Stimulated activated effector memory CD8-positive, alpha-beta T cell treated with anti-CD3 and anti-CD28 coated beads, Interleukin-12 subunit alpha, Interleukin-12 subunit beta, amount 100 ng/mL, for 72 hours (primary cell): ENCODE results near the gene KRT38.

Experiments used
- ATAC-seq: fragments of 150-1000 bp; cut with Tn5 transposase; 2 replicates; pipeline ENCODE4 v1.10.0; 2021
- DNase-seq, 2 donors: peaks; one replicate each; pipeline ENCODE4 v3.0.0; 2021 to 2022; ENCODE audit warnings: low spot score in 2 of 2
- H3K27ac Mint-ChIP-seq: one replicate; pipeline ENCODE4 v1.8.0; 2022; ENCODE audit warnings: mild to moderate bottlenecking, mixed read lengths
- H3K36me3 Mint-ChIP-seq: one replicate; pipeline ENCODE4 v1.8.0; 2022; ENCODE audit warnings: mild to moderate bottlenecking, mixed read lengths
- H3K4me1 Mint-ChIP-seq: one replicate; pipeline ENCODE4 v1.8.0; 2022; ENCODE audit warnings: mixed read lengths
- H3K4me3 Mint-ChIP-seq: one replicate; pipeline ENCODE4 v1.8.0; 2022; ENCODE audit warnings: mild to moderate bottlenecking, mixed read lengths
- H3K9me3 Mint-ChIP-seq: one replicate; pipeline ENCODE4 v1.8.0; 2022; ENCODE audit warnings: mixed read lengths

KRT38 gene

DNA sequence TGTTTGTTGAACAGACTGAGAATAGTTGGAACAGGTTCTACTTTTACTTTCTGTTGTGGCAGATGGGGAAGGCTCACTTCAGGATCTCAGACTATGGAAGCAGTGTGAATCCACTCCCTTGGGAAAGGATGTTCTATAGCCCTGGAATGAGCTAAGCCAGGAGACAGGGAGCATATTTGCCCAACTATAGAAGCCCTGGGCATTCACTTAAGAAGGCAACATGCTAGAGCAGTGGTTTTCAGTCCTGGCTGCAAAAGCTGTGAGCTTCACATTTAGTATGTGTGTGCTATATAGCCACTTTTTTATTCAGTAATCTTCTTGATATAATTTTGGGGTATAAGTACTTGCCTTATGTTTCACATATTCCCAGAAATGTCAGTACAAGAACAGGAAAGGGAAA is 27.6 kb upstream of the KRT38 start:
- ATAC-seq (no peak), DNase-seq (no peak)
- no peak overlapping the region for H3K27ac Mint-ChIP-seq
- no peaks in the 10 kb centered on the region for H3K4me1 Mint-ChIP-seq
- no peaks in the 10 kb centered on the region for H3K9me3 Mint-ChIP-seq
- no peaks in the 10 kb centered on the region for H3K36me3 Mint-ChIP-seq
- H3K4me3 Mint-ChIP-seq = no peak overlapping the region

DNA sequence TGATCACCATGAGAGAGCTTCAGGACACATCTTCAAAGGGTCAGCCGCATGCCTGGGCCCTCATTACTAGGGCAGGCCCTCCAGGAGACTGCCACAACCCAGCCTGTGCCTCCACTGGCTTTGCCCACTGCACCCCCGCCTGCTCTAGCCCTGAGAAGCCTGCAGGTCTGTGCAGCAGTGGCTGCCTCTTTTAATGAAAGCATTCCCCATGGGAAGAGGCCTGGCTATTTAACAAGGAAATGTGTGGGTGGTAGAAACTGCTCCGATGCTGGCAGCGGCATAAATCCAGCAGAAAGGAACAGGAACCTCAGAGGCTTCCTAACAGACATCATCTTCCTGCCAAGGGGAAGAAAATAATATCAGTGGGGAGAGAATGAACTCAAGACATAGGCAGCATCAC is 26.8 kb upstream of the KRT38 start:
- DNase-seq (no peak), ATAC-seq (no peak)
- H3K9me3 Mint-ChIP-seq = no peaks in the 10 kb centered on the region
- H3K4me3 Mint-ChIP-seq = no peak overlapping the region
- no peaks in the 10 kb centered on the region for H3K4me1 Mint-ChIP-seq
- no peaks in the 10 kb centered on the region for H3K36me3 Mint-ChIP-seq
- H3K27ac Mint-ChIP-seq = no peak overlapping the region

DNA sequence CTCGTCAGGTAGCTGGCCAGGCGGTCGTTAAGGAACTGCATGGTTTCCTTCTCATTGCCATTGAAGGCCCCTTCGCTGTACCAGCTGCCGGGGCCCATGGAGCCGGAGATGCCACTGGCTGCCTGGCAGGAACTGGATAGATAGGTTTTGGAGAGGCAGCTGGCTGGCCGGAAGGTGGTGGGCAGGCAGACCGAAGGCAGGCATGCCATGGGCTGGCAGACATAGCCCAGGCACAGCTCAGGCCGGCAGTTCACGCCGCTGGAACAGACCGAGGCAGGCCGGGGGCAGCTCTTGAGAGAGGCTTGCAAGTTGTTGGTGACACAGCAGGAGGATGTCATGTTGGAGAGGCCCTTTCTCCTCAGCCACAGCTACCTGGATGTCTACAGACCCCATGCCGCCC is 26.2 kb upstream of the KRT38 start, which contains the start of gene KRT32:
Gene KRT32, minus strand, starts transcription at position 399 of the 400 bp plus-strand sequence. Its CDS starts 61 bp downstream, at position 338.
- H3K4me3 Mint-ChIP-seq = no peak within 1 kb of the TSS
- no peaks in the 10 kb centered on the region for H3K9me3 Mint-ChIP-seq
- no peak within 1 kb of the TSS for H3K27ac Mint-ChIP-seq
- H3K36me3 Mint-ChIP-seq = no peaks in the 10 kb centered on the region
- ATAC-seq (no peak), DNase-seq (no peak)
- H3K4me1 Mint-ChIP-seq = no peaks in the 10 kb centered on the region

DNA sequence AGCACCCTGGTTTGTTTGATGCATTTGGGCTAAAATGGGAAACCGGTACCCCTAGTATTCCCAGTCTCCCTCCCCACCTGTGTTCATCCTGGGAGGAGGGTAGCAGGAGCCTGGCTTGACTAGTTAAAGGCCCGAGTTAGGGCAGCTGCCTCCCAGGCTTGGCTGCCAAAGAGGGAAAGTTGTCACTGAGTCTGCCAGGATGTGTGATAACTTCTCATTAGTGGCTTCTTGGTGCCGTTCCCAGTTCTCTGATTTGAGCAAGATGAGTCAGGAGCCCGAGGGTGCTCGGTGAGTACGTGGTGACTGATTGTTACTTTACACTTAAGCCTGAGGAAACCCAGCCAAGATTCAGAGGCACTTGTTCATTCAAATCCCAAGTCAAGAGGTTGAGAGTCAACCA is 23.9 kb upstream of the KRT38 start:
- no peak for ATAC-seq
- Mint-ChIP-seq H3K4me1 (no peaks in the 10 kb centered on the region), H3K27ac (no peak overlapping the region), H3K4me3 (no peak overlapping the region), H3K36me3 (no peaks in the 10 kb centered on the region), H3K9me3 (no peaks in the 10 kb centered on the region)
- no peak for DNase-seq

DNA sequence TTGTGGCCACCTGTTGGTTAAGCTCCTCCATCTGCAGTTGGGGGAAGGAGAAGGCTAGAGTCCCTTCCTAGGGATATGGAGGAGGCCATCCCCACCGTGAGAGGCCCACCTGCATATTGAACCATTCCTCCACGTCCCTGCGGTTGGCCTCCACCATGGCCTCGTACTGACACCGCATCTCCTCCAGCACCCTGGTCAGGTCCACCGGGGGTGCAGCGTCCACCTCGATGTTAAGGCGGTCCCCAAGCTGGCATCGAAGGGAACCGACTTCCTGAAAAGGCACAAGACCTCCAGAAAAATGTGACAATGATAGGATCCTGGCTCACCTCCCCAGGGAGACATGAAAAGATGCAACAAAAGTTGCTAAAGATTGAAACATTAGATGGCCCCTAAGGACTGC is 23.4 kb upstream of the KRT38 start:
- ATAC-seq (no peak), DNase-seq (no peak)
- H3K36me3 Mint-ChIP-seq = no peaks in the 10 kb centered on the region
- H3K9me3 Mint-ChIP-seq = no peaks in the 10 kb centered on the region
- no peak overlapping the region for H3K4me3 Mint-ChIP-seq
- H3K27ac Mint-ChIP-seq = no peak overlapping the region
- no peaks in the 10 kb centered on the region for H3K4me1 Mint-ChIP-seq

DNA sequence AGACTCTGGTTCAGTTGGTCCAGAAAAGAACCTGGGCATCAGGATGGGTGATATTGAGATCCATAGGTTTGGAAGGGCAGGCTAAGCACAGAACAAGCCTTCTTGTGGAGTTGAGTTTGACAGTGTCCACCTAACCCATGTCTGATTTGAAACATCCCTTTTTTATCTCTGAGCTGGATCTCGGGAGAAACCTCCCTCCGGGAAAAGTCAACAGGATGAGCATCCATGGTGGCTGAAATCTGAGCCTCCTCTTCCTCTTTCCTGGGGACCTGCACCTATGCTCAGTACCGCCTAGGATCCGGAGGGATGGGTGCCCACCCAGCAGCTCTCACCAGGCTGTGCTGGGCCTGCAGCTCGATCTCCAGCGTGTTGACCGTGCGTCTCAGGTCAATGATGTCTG is 23.0 kb upstream of the KRT38 start:
- Mint-ChIP-seq H3K4me1 (no peaks in the 10 kb centered on the region), H3K4me3 (no peak overlapping the region), H3K36me3 (no peaks in the 10 kb centered on the region), H3K27ac (no peak overlapping the region), H3K9me3 (no peaks in the 10 kb centered on the region)
- DNase-seq = no peak
- no peak for ATAC-seq

DNA sequence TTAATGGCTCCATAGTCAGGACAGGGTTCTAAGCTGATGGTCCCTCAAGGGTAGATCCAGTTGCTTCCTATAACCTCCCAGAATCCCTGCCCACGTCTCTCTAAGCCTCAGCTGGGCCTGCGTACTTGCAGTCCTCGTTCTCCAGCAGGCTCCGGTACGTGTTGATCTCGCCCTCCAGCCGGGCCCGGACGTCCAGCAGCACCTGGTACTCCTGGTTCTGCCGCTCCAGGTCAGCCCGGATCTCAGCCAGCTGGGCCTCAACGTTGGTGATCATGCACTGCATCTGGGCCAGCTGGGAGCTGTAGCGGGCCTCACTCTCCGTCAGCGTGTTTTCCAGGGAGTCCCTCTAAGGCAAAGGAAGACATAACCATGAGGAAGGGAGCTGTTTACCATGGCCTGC is 21.9 kb upstream of the KRT38 start:
- ATAC-seq = no peak
- no peaks in the 10 kb centered on the region for H3K9me3 Mint-ChIP-seq
- no peak for DNase-seq
- H3K4me1 Mint-ChIP-seq = no peaks in the 10 kb centered on the region
- no peak overlapping the region for H3K27ac Mint-ChIP-seq
- no peak overlapping the region for H3K4me3 Mint-ChIP-seq
- no peaks in the 10 kb centered on the region for H3K36me3 Mint-ChIP-seq

DNA sequence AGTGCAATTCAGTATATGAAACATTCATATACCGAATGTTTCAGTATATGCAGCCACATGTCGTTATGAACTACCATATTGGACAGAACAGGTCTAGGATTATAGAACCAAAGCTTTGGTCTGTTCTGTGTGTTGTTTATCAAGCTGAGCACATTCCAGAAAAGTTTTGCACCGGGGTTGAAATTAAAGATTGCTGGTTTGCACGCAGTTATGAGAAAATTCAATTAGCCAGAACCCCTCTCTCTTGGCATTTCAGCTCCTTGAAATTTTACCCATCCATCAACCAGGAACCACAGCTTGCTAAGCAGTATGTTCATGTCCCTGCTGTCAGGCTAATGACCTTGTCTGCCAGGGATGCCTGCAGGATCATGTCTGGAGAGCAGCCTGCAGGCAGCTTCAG is 16.9 kb upstream of the KRT38 start:
- no peaks in the 10 kb centered on the region for H3K36me3 Mint-ChIP-seq
- ATAC-seq (no peak), DNase-seq (no peak)
- H3K9me3 Mint-ChIP-seq = no peaks in the 10 kb centered on the region
- no peak overlapping the region for H3K27ac Mint-ChIP-seq
- no peak overlapping the region for H3K4me3 Mint-ChIP-seq
- no peaks in the 10 kb centered on the region for H3K4me1 Mint-ChIP-seq

DNA sequence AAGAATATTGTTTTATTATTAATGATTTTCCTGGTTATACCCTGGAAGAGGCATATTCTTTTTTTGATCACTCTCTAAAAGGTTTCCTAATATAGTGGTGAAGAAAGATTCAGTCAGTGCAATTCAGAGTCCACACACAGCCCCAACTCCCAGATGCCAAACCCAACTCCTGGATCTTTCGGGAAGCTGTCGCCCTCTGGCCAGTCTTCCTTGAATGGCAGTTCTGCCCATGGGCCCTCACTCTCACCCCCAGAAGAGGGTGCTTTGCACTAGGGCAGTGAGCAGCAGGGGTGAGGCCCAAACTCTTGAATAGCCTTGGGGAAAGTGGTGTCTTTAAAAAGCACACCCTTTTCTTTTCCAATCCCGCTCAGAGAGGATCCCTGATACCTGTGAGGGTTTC is 15.4 kb upstream of the KRT38 start:
- ATAC-seq (no peak), DNase-seq (no peak)
- H3K4me3 Mint-ChIP-seq = no peak overlapping the region
- H3K36me3 Mint-ChIP-seq = no peaks in the 10 kb centered on the region
- no peaks in the 10 kb centered on the region for H3K4me1 Mint-ChIP-seq
- H3K9me3 Mint-ChIP-seq = no peaks in the 10 kb centered on the region
- H3K27ac Mint-ChIP-seq = no peak overlapping the region

DNA sequence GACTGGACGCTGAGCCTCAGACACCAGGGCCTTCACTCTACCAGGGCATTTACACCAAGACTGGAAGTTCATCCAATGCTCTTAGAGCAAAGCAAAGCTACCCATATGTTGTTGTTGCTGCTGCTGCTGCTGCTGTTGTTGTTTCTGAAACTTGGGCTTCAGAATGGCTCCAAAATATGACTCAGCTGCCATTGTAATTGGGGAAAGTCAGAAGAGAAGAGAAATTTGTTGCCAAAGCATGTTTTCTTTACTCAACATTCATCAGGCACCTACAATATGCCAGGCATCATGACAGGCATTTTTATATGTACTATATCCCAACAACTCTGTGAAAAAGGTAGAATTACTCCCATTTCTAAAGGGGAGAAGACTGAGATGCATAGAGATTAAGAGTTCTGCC is 14.5 kb upstream of the KRT38 start:
- no peaks in the 10 kb centered on the region for H3K36me3 Mint-ChIP-seq
- no peaks in the 10 kb centered on the region for H3K4me1 Mint-ChIP-seq
- no peak for ATAC-seq
- no peak for DNase-seq
- H3K9me3 Mint-ChIP-seq = no peaks in the 10 kb centered on the region
- H3K27ac Mint-ChIP-seq = no peak overlapping the region
- no peak overlapping the region for H3K4me3 Mint-ChIP-seq

DNA sequence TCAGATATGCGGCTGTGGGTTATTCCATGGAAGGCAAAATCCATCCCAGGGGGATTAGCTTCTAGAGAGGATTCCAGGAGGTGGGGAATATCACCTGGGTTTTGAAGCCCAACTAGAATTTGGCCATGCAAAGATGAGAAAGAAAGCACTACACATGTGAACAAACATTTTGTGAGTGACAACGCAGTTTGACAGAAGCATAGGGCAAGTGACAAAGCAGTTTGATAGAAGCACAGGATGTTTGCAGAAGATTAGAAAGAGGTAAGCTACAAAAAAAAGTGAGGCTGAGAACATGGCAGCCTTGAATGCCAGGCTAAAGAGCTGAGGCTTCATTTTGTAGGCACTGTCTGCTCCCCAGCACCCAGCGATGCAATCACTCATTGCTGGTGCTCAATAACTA is 12.3 kb upstream of the KRT38 start:
- no peak overlapping the region for H3K4me3 Mint-ChIP-seq
- no peak for DNase-seq

DNA sequence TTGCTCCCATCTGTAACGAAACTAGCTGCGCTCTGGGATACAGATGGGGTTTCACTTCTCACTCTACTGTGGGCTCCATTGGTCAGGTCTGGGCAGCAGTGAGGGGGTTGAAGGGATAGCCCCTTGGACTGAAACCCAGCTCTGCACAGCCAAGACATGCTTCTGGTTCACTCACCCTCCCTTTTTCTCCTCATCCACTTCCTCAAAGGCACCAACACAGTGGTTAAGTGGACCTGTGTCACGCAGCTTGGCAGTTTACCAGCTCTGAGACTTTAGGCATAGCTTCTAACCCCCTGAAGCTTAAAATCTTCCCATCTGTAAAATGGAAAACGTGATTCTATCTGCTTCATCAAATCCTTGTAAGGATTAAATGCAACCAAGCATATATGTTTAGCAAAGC is 11.5 kb upstream of the KRT38 start:
- H3K4me1 Mint-ChIP-seq = no peaks in the 10 kb centered on the region
- DNase-seq = no peak
- ATAC-seq = no peak
- H3K36me3 Mint-ChIP-seq = no peaks in the 10 kb centered on the region
- no peak overlapping the region for H3K4me3 Mint-ChIP-seq
- no peaks in the 10 kb centered on the region for H3K9me3 Mint-ChIP-seq
- no peak overlapping the region for H3K27ac Mint-ChIP-seq

More for the DNA sequence above, 12.3 kb upstream of the KRT38 start:
- H3K36me3 Mint-ChIP-seq = no peaks in the 10 kb centered on the region
- no peak for ATAC-seq
- no peak overlapping the region for H3K27ac Mint-ChIP-seq
- no peaks in the 10 kb centered on the region for H3K9me3 Mint-ChIP-seq
- no peaks in the 10 kb centered on the region for H3K4me1 Mint-ChIP-seq

DNA sequence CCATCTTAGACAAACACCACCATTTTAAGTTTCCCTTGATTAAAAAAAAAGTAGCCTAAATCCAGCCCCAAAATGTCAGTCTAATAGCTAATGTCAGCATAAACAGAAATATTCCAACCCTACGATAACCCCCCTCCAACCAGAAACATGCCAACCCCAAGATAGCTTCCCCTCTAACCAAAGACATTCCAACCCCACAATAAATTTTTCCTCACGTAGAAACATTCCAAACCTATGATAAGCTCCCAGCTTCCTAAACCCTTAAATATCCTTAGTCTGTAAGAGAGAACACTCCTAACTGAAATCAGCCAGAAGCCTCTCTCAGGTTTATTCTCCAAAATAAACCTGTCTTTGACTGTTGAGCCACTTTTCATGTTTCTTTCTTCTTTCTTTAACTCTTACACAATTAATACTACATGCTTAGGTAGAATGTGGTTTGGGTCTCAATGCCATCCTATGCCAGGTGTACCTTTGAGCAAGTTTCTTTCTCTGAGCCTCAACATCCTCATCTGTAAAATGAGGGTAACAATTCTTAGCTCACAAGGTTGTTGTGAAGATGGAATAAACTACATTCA is 10.5 kb upstream of the KRT38 start:
- no peak overlapping the region for H3K27ac Mint-ChIP-seq
- no peak for DNase-seq
- no peaks in the 10 kb centered on the region for H3K4me1 Mint-ChIP-seq
- H3K9me3 Mint-ChIP-seq = no peaks in the 10 kb centered on the region
- no peak for ATAC-seq
- H3K36me3 Mint-ChIP-seq = no peaks in the 10 kb centered on the region
- H3K4me3 Mint-ChIP-seq = no peak overlapping the region

DNA sequence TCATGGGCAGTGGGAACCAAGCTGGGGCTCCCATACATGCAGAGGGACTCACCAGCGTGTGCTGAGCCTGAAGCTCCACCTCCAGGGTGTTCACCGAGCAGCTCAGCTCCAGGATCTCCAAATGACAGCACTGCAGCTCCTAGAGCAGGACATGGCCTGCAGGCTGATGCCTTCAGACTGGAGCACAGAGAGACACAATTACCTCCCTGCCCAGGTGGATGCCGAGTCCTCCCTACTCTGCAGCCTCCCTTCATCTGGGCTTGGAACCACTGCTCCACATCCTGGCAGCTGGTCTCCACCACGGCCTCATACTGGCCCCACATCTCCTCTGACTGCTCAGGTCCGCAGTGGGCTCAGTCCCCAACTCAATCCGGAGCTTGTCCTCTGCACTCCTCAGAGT is 8.2 kb upstream of the KRT38 start:
- Mint-ChIP-seq H3K36me3 (no peaks in the 10 kb centered on the region), H3K4me3 (no peak overlapping the region), H3K4me1 (no peaks in the 10 kb centered on the region), H3K27ac (no peak overlapping the region), H3K9me3 (no peaks in the 10 kb centered on the region)
- ATAC-seq = no peak
- DNase-seq = no peak

DNA sequence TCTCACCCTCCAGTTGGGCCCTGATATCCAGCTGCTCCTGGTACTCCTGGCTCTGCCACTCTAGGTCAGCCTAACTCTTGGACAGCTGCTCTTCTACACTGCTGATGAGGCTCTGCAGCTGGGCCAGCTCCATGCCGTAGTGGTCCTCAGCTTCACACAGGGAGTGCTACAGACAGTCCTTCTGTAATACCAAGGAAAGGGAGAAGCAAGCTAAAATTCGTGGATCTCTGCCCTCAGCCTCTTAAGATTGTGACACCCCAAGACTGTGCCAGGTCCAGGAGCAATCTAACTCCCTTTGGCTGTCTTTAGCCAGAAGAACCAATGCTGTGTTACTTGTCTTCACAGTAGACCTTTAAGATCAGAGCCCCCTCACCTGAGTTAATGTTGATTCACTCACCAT is 7.7 kb upstream of the KRT38 start:
- Mint-ChIP-seq H3K9me3 (no peaks in the 10 kb centered on the region), H3K4me1 (no peaks in the 10 kb centered on the region), H3K4me3 (no peak overlapping the region), H3K36me3 (no peaks in the 10 kb centered on the region), H3K27ac (no peak overlapping the region)
- no peak for DNase-seq
- ATAC-seq = no peak

DNA sequence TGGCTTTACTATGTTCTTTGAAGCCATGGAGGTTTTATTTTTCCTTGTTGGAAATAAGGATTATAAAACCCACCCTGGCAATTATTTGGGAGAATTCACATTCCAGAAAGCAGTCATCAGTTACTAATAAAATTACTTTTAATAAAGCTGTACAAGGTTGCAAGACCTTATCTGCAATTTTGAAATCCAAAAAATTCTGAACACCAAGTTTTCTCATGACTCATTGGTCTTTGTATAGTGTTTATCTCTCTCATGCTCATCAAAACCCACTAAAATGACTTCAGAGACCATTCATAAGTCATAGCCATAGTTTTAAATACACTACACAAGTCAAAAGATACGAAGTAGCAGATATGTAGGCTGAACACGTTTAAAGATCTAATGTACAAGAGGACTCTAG is 6.0 kb upstream of the KRT38 start:
- Mint-ChIP-seq H3K27ac (peak overlapping the region; percentile 21), H3K4me3 (no peak overlapping the region), H3K9me3 (no peaks in the 10 kb centered on the region), H3K36me3 (no peaks in the 10 kb centered on the region), H3K4me1 (no peaks in the 10 kb centered on the region)
- ATAC-seq (no peak), DNase-seq (no peak)

DNA sequence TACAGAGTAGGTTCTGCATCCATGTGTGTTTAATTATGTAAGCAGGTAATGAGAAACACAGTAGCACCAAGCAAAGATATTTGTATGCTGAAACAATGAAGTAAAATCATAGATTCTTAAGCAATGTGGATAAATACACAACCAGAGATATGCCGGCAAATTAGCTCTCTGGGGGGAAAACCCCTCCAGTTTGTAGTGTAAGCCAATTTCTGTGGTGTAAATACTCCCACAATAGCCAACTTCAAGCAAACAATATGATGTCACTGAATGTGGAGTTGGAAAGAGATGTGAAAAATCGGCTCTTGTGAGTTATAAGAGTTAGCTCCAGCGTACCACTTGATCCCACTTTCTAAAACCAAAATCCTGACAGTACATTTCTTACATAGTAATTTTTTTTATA is 3.9 kb upstream of the KRT38 start:
- Mint-ChIP-seq H3K36me3 (no peaks in the 10 kb centered on the region), H3K9me3 (no peaks in the 10 kb centered on the region), H3K4me3 (no peak overlapping the region), H3K27ac (no peak overlapping the region), H3K4me1 (no peaks in the 10 kb centered on the region)
- ATAC-seq (no peak), DNase-seq (no peak)
